Stimulated activated CD4-positive, alpha-beta T cell treated with anti-CD3 and anti-CD28 coated beads, Interleukin-4, amount 100 ng/mL, for 1 hour (primary cell): Measurements from ENCODE around the gene SLC25A33.
"Not testable (repeated sequence)": the region's sequence is repeated elsewhere in the genome, so short reads cannot be mapped to it uniquely, and the experiment has no call there.

Source experiments
- DNase-seq: peaks from one replicate; pipeline ENCODE4 v3.0.0-alpha.2; 2020

SLC25A33 gene

GRCh38 chr1:9539829-9540550, 725 bp downstream of the SLC25A33 start:
- peak; percentile 58 for DNase-seq

- DNase-seq: no peak
Measured at GRCh38 chr1:9542430-9542829, 3.2 kb downstream of the SLC25A33 start.

- no peak for DNase-seq
Measured at GRCh38 chr1:9544926-9545325, 5.7 kb downstream of the SLC25A33 start.

- no peak for DNase-seq
Measured at GRCh38 chr1:9549955-9550546, 10.8 kb downstream of the SLC25A33 start.

- no peak for DNase-seq
Measured at GRCh38 chr1:9551984-9552383, 12.7 kb downstream of the SLC25A33 start.

- DNase-seq: no peak
Measured at GRCh38 chr1:9553736-9554144, 14.5 kb downstream of the SLC25A33 start.

- no peak for DNase-seq
Measured at GRCh38 chr1:9555942-9556341, 16.7 kb downstream of the SLC25A33 start.

- no peak for DNase-seq
Measured at GRCh38 chr1:9557624-9558023, 18.4 kb downstream of the SLC25A33 start.

- no peak for DNase-seq
Measured at GRCh38 chr1:9558271-9558945, 19.1 kb downstream of the SLC25A33 start.

GRCh38 chr1:9558946-9559545, 19.8 kb downstream of the SLC25A33 start:
- DNase-seq: no peak

- DNase-seq: no peak
Measured at GRCh38 chr1:9559673-9560072, 20.4 kb downstream of the SLC25A33 start.

- not testable (repeated sequence) for DNase-seq
Measured at GRCh38 chr1:9560090-9560489, 20.8 kb downstream of the SLC25A33 start.

GRCh38 chr1:9561429-9561828, 22.2 kb downstream of the SLC25A33 start:
- no peak for DNase-seq

GRCh38 chr1:9569267-9569666, 30.0 kb downstream of the SLC25A33 start:
- no peak for DNase-seq

- not testable (repeated sequence) for DNase-seq
Measured at GRCh38 chr1:9570886-9571529, 31.7 kb downstream of the SLC25A33 start.

- no peak for DNase-seq
Measured at GRCh38 chr1:9573723-9574122, 34.5 kb downstream of the SLC25A33 start.

- DNase-seq: no peak
Measured at GRCh38 chr1:9575486-9575885, 36.2 kb downstream of the SLC25A33 start.

GRCh38 chr1:9576903-9577302, 37.6 kb downstream of the SLC25A33 start:
- no peak for DNase-seq

GRCh38 chr1:9577423-9577822, 38.2 kb downstream of the SLC25A33 start:
- DNase-seq: no peak

- no peak for DNase-seq
Measured at GRCh38 chr1:9580942-9581341, 41.7 kb downstream of the SLC25A33 start.

GRCh38 chr1:9586147-9586766, 47.0 kb downstream of the SLC25A33 start:
- no peak for DNase-seq

- DNase-seq: peak; percentile 95
Measured at GRCh38 chr1:9588551-9589143, 49.4 kb downstream of the SLC25A33 start, which contains the start of gene TMEM201. Gene TMEM201 (plus strand): TSS chr1:9588911. CDS start chr1:9588931, 20 bp downstream.
